HG03060 (cell line): ENCODE measurements around the gene EPC1.
"Not testable (repeated sequence)": the region's sequence is repeated elsewhere in the genome, so short reads cannot be mapped to it uniquely, and the experiment has no call there.

Experiments used
- ATAC-seq: cut with Tn5 transposase; IDR thresholded peaks from one replicate; pipeline ENCODE4 v1.9.1; 2021; ENCODE audit warnings: low read depth, moderate number of reproducible peaks; ENCODE audit not compliant: unreplicated experiment

Gene EPC1

GRCh38 chr10:32240471-32240870 is 106.5 kb downstream of the EPC1 start:
- ATAC-seq: no peak

- no peak for ATAC-seq
These were observed 107.2 kb downstream of the EPC1 start for GRCh38 chr10:32239769-32240168.

DNA sequence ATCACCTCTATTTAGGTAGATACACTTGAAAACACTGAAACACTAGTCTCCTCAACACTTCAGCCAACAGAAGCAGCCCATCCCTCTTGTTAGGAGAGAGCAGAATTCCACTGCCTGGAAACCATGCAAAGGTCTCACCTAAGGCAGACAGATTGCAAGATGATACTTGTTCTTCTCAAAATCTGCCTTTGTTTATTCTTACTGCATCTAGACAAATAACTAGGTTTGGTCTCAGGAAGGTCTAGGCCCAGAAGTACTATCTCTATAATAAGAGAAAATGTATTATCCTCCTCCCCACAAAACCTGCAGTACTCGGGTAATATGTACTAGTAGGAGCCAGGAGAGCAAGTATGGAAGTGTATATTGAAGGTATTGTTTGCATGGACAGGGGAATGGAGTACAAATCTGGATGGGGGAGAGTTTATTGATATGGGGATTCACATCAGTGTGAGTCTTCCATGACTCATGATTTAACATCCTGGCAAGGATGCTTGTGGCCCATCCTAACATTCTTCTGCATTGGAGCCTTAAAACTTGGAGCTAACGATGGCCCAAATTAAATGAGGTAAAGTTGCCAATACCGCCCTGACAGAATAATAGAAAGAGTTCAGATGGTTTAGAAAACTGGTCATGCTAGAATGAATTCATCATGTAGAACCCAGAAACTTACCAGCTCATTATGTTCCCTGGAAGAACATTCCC is 109.2 kb downstream of the EPC1 start:
- no peak for ATAC-seq

- ATAC-seq: no peak
These were observed 112.5 kb downstream of the EPC1 start for GRCh38 chr10:32234471-32234870.

- ATAC-seq: not testable (repeated sequence)
These were observed 113.6 kb downstream of the EPC1 start for GRCh38 chr10:32233375-32233774.

DNA sequence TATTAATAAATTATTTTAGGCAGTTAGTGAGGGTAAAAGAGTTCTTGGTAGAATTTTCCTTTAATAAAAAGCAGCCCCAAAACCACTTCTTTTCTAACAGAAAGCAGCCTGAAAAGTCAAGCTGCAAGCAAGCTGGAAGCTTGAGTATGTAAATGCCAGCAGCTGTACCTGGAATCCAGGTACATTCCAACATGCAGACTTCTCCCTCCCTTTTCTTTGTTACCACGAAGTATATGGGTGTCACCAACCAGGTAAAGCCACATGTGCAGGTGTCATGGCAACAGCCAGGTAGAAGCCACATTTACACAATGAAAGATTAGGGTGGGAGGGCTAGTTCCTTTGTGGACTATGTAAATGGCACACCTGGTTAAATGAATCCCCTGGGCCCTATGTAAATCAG is 114.6 kb downstream of the EPC1 start:
- ATAC-seq: no peak

DNA sequence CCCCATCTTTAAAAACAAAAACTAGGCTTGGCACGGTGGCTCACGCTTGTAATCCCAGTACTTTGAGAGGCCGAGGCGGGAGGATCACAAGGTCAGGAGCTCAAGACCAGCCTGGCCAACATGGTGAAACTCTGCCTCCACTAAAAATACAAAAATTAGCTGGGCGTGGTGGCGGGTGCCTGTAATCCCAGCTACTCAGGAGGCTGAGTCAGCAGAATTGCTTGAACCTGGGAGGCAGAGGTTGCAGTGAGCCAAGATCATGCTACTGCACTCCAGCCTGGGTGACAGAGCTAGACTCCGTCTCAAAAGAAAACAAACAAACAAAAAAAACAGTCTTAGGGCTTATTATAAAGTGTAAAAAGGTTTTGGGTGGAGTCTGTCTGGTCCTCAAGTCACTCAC is 117.2 kb downstream of the EPC1 start:
- ATAC-seq: not testable (repeated sequence)

DNA sequence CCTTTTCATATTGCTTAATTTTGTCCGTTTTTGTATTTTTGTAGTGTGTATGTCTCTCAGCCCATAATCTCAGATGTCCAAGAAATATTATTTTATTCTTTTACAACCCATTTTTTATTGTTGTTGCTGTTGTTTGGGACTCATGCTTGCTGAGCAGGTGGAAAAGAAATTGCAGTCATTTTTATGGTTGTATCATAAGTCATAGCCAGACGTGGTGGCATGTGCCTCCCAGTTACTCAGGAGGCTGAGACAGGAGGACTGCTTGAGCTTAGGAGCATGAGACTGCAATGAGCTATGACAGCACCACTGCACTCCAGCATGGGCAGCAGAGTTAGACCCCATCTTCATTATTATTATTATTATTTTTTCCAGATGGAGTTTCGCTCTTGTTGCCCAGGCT is 117.8 kb downstream of the EPC1 start:
- no peak for ATAC-seq

DNA sequence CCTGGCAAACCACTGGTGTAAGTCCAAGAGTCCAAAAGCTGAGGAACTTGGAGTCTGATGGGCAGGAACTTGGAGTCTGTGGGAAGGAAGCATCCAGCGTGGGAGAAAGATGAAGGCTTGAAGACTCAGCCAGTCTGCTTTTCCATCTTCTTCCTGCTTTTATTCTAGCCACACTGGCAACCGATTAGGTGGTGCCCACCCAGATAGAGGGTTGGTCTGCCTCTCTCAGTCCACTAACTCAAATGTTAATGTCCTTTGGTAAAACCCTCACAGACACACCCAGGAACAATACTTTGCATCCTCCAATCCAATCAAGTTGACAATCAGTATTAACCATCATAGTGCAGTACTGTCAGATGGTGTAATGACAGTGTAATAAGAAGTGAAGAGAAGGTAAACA is 119.2 kb downstream of the EPC1 start:
- ATAC-seq: no peak

GRCh38 chr10:32226624-32227023 is 120.3 kb downstream of the EPC1 start:
- no peak for ATAC-seq

DNA sequence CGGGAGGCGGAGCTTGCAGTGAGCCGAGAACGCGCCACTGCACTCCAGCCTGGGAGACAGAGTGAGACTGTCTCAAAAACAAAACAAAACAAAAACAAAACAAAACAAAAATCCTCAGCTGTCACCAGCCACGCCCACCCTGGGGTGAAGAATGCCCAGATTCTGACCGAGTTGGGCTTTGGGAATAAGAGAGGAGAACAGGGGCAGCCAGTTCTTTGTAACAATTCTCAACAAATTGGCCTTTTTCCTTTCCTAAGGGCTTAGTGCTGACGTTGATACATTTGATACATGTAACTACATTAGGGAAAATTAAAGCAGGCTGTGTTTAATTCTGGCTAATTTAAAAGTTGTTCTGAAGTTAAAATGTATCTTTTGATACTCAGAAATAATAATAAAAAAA is 121.0 kb downstream of the EPC1 start:
- ATAC-seq: no peak

GRCh38 chr10:32222376-32222775 is 124.6 kb downstream of the EPC1 start:
- ATAC-seq: not testable (repeated sequence)

GRCh38 chr10:32219156-32219555 is 127.8 kb downstream of the EPC1 start:
- not testable (repeated sequence) for ATAC-seq

GRCh38 chr10:32218206-32219044 is 128.5 kb downstream of the EPC1 start:
- ATAC-seq: not testable (repeated sequence)
